K562 (cell line): ENCODE data around the gene EHMT2. TPM values are rescaled to one million over a fixed set of nuclear protein-coding genes. Genes with fewer than 3 reads are reported as not detected.

Source experiments
- CXXC5 ChIP-seq: fragments of 250-450 bp; sonication (Bioruptor Pico); IDR thresholded peaks from 2 replicates; pipeline ENCODE4 v1.8.0; 2022; ENCODE audit warnings: inconsistent platforms, mild to moderate bottlenecking, moderate library complexity
- GATA2 ChIP-seq: sonication (generic); formaldehyde crosslinking; IDR thresholded peaks from 2 replicates; pipeline ENCODE4 v1.4.0; 2020; ENCODE audit warnings: mild to moderate bottlenecking, missing genetic modification reagents
- HNRNPLL ChIP-seq: fragments of 200-400 bp; formaldehyde crosslinking; IDR thresholded peaks from 2 replicates; pipeline ENCODE4 v1.6.1; 2017; ENCODE audit warnings: low read length, low read depth, mild to moderate bottlenecking; ENCODE audit not compliant: poor library complexity, severe bottlenecking
- JUN ChIP-seq, 2 experiments: sonication (generic) in 1 of 2; formaldehyde crosslinking in 1 of 2; IDR thresholded peaks; 2 replicates each; pipeline versions ENCODE4 v1.6.1 to v1.8.0; 2012 to 2022; ENCODE audit warnings: borderline replicate concordance in 2 of 2, mild to moderate bottlenecking in 2 of 2, improper control_type of control experiment in 1 of 2, low read depth in 1 of 2, low read length in 1 of 2, missing genetic modification reagents in 1 of 2
- KAT7 ChIP-seq: sonication (generic); formaldehyde crosslinking; IDR thresholded peaks from 2 replicates; pipeline ENCODE4 v1.8.0; 2022; ENCODE audit warnings: missing genetic modification reagents, mild to moderate bottlenecking, borderline replicate concordance
- KAT8 ChIP-seq: fragments of 450-650 bp; IDR thresholded peaks from 2 replicates; pipeline ENCODE4 v1.6.1; 2016; ENCODE audit warnings: low read depth, mild to moderate bottlenecking
- KLF1 ChIP-seq: fragments of 450-650 bp; IDR thresholded peaks from 2 replicates; pipeline ENCODE4 v1.6.1; 2016; ENCODE audit warnings: missing genetic modification characterization, missing compliant biosample characterization
- MTF1 ChIP-seq: fragments of 250-450 bp; sonication (Bioruptor Pico); IDR thresholded peaks from 2 replicates; pipeline ENCODE4 v1.9.0; 2021; ENCODE audit warnings: moderate library complexity, mild to moderate bottlenecking, inconsistent platforms, borderline replicate concordance
- PCBP2 ChIP-seq: fragments of 200-400 bp; formaldehyde crosslinking; IDR thresholded peaks from 2 replicates; pipeline ENCODE4 v1.6.1; 2018; ENCODE audit warnings: low read length, low read depth, mild to moderate bottlenecking, moderate library complexity; ENCODE audit not compliant: poor library complexity, severe bottlenecking
- PHB2 ChIP-seq: fragments of 450-650 bp; IDR thresholded peaks from 2 replicates; pipeline ENCODE4 v1.6.1; 2017; ENCODE audit warnings: low read depth
- PHF8 ChIP-seq: fragments of 200-600 bp; sonication (generic); IDR thresholded peaks from 2 replicates; pipeline ENCODE4 v1.6.1; 2012; ENCODE audit warnings: mixed run types, mild to moderate bottlenecking, inconsistent platforms, low read length, moderate library complexity, borderline replicate concordance
- POLR3A ChIP-seq: IDR thresholded peaks from 2 replicates; pipeline ENCODE4 v1.6.1; 2011; ENCODE audit warnings: borderline replicate concordance, mild to moderate bottlenecking, moderate library complexity; ENCODE audit not compliant: insufficient read length, insufficient read depth; ENCODE audit errors: extremely low read depth
- PRMT5 ChIP-seq: sonication (generic); formaldehyde crosslinking; IDR thresholded peaks from 2 replicates; pipeline ENCODE4 v1.5.0; 2020; ENCODE audit warnings: missing genetic modification reagents
- SMARCA4 ChIP-seq: fragments of 450-650 bp; IDR thresholded peaks from 2 replicates; pipeline ENCODE4 v1.6.1; 2016
- ZBTB40 ChIP-seq, 2 experiments: fragments of 450-650 bp in 1 of 2; sonication (generic) in 1 of 2; formaldehyde crosslinking in 1 of 2; IDR thresholded peaks; 2 replicates each; pipeline versions ENCODE4 v1.7.1 to v1.9.0; 2016 to 2022; ENCODE audit warnings: inconsistent platforms in 1 of 2, mild to moderate bottlenecking in 1 of 2, missing genetic modification reagents in 1 of 2
- ZC3H4 ChIP-seq: sonication (generic); formaldehyde crosslinking; IDR thresholded peaks from 2 replicates; pipeline ENCODE4 v1.9.0; 2021; ENCODE audit warnings: missing genetic modification reagents, borderline replicate concordance
- ZNF764 ChIP-seq: fragments of 250-450 bp; sonication (Bioruptor Pico); IDR thresholded peaks from 2 replicates; pipeline ENCODE4 v1.4.0; 2020; ENCODE audit warnings: low read depth, mild to moderate bottlenecking, moderate library complexity
- ZNF830 ChIP-seq: fragments of 250-450 bp; sonication (Bioruptor Pico); IDR thresholded peaks from 2 replicates; pipeline ENCODE4 v1.5.0; 2021; ENCODE audit warnings: mild to moderate bottlenecking
- polyA plus RNA-seq, 8 experiments: library from polyadenylated mRNA; depleted of rRNA in 4 of 8; stranded (reverse) in 5 of 8; unstranded in 3 of 8; fragments of >200 nt; fragmentation: Nextera tagmentation in 2 of 8; fragmentation: Illumina TruSeq in 1 of 8; extraction: Ambion mirVana in 2 of 8; extraction: Trizol in 1 of 8; gene quantifications; 2 replicates each; pipeline versions ENCODE4 v1.2.1 to v1.2.3, GENCODE V29; 2011 to 2014; ENCODE audit warnings: inconsistent platforms in 1 of 8, missing spikeins in 1 of 8
- total RNA-seq, 7 experiments: library from RNA; depleted of rRNA in 6 of 7; stranded (reverse); fragments of >200 nt in 6 of 7; fragmentation: Illumina TruSeq in 2 of 7; extraction: Trizol in 2 of 7; gene quantifications; 2 replicates each; pipeline versions ENCODE4 v1.2.1 to v1.2.3, GENCODE V29; 2011 to 2021; ENCODE audit warnings: low replicate concordance in 1 of 7

The EHMT2 gene
- total and polyA plus RNA-seq, 9 of the 15 experiments (the other 6 are each of a cell fraction or from before 2014, with no cell fraction given): 2.1 to 63.8 (median 38.5) TPM

DNA sequence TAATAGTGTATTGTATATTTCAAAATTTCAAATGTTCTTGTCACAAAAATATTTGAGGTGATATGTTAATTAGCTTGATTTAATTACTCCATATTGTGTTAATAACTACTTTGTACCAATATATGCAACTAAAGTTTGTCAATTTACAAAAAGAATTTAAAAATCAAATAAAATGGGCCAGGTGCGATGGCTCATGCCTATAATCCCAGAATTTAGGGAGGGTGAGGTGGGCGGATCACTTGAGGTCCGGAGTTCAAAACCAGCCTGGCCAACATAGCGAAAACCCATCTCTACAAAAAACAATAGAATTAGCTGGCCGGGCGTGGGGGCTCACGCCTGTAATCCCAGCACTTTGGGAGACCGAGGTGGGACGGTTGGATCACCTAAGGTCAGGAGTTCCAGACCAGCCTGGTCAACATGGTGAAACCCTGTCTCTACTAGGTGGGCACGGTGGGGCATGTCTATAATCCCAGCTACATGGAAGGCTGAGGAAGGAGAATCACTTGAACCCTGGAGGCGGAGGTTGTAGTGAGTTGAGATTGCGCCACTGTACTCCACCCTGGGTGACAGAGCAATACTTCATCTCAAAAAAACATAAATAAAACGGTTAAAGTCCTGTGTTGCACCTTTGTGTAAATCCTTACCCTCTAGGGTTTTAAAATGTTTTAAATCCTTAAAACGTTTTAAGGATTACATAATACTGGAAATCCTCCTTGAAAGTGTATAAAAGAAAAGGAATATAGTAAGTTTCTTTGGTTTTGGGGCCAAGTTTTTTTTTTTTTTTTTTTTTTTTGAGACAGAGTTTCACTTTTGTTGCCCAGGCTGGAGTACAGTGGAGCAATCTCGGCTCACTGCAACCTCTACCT lies 65.9 kb downstream of the EHMT2 start (continued):
- TF ChIP-seq CXXC5 (peak; percentile 40; the same call in 1 of the 2 replicates), ZNF830 (CRISPR knock-in tag) (peak; percentile 90; the same call in 1 of the 2 replicates), KAT7 (CRISPR knock-in tag) (no peak), PHB2 (no peak), HNRNPLL (peak; percentile 17), KAT8 (no peak), SMARCA4 (peak; percentile 75), MTF1 (CRISPR knock-in tag) (no peak), ZC3H4 (CRISPR knock-in tag) (peak; percentile 75; the same call in 1 of the 2 replicates), ZNF764 (CRISPR knock-in tag) (no peak), PRMT5 (CRISPR knock-in tag) (no peak), PCBP2 (no peak), PHF8 (no peak), POLR3A (no peak), JUN (IDR thresholded peaks at IDR 0.05; ENCODE audit: borderline replicate concordance, low read depth, low read length) (no peak; the same call in 1 of the 2 replicates), JUN (CRISPR knock-in tag; IDR thresholded peaks at IDR 0.05; ENCODE audit: borderline replicate concordance) (no peak), GATA2 (CRISPR knock-in tag) (no peak), ZBTB40 (IDR thresholded peaks at IDR 0.05) (0 out of 2 replicates have a peak, but pooled peaks have one; percentile 13), ZBTB40 (CRISPR knock-in tag; IDR thresholded peaks at IDR 0.05) (no peak), KLF1 (tag) (no peak)
